HG03108 (cell line): ENCODE measurements around the gene FNIP2.
"Not testable (repeated sequence)": the region's sequence is repeated elsewhere in the genome, so short reads cannot be mapped to it uniquely, and the experiment has no call there.

ENCODE experiments used
- ATAC-seq: cut with Tn5 transposase; IDR thresholded peaks from one replicate; pipeline ENCODE4 v1.9.1; 2021; ENCODE audit warnings: moderate library complexity; ENCODE audit not compliant: unreplicated experiment

Gene FNIP2

GRCh38 chr4:158865520-158866177, 96.8 kb downstream of the FNIP2 start:
- no peak for ATAC-seq

DNA sequence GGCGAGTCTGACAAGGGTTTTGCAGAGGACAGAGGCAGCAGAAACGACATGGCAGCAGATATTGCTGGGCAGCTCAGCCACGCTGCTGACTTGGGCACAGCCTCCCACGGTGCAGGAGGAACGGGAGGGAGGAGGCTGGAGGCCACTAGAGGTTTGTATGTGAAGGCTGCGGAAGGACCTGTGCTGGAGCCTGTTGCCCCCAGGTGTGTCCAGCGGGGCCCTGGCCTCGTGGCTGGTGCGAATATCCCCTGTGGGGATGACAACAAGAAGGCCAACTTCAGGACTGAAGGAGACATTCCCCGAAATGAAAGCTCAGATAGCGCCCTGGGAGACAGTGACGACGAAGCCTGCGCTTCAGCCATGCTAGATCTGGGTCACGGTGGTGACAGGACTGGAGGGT, 100.2 kb downstream of the FNIP2 start:
- no peak for ATAC-seq

DNA sequence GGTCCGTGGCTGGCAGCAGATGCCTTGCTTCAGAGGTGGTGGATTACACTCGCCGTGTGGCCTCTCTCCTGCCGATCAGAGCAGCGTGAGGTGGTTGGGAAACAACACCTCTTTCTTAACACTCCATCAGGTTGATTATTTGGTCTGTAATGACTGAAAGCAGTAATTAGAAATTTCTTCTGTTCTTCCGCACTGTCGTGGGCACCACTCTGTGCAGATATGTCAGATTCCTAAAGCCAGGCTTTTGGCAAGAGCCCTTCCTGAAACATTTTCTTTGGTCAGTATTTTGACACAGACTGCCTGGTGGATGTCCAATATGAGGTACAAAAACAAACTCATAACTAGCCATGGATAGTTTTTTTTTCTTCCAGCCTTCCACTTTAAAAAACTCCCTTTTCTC, 100.9 kb downstream of the FNIP2 start:
- ATAC-seq: no peak

GRCh38 chr4:158870282-158870625, 101.4 kb downstream of the FNIP2 start:
- no peak for ATAC-seq

DNA sequence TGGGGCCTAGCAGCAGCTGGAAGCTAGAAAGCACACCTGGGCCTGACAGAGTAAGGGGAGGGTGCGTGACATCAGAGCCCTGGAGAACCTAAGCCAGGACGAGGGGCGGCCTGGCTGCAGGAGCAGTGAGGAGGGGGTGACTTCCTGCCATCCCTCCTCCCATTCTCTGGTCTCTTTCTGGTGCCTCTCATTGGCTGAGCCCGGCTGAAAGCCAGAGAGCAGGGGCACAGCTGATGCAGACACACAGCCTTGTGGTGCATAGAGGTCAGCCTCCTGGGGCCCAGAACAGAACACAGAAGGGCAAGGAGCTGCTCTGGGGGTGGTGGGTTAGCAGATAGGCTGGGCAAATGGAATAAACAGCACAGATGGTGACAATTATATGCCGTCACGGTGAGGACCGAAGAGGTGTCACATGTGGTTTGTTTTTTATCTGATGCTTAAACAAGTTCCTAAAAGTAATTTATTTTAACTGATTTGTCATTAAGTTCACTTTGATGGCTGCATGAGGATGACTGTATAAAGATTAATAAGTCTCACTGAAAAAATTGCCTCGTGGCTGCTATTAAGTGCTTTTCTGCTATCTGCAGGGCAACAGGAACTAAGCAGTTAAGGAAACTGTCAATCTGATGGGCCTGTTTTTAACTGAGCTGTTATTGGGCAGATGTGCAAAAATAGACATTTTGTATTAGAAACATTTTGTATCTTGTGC, 102.0 kb downstream of the FNIP2 start:
- ATAC-seq: no peak

DNA sequence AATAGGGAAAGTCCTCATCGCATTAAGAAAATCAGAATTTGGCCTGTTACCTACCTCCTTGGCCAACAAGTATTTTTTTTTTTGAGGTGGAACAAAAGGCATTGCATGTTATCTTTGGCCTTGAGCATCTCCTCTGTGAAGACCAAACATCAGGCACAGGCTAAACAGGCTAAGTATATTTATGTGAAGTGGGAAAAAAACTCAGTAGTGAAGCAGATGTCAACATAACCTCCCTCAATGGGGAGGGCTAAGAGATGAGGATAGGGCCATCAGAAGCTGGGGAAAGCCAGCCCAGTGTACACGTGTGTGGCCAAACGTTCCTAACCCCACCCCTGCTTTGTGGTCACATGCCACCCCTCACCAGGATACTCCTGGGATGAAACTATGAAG, 102.5 kb downstream of the FNIP2 start:
- ATAC-seq: no peak

GRCh38 chr4:158873795-158874401, 105.1 kb downstream of the FNIP2 start:
- ATAC-seq: no peak

- ATAC-seq: no peak
These were observed 106.2 kb downstream of the FNIP2 start for GRCh38 chr4:158875026-158875425.

DNA sequence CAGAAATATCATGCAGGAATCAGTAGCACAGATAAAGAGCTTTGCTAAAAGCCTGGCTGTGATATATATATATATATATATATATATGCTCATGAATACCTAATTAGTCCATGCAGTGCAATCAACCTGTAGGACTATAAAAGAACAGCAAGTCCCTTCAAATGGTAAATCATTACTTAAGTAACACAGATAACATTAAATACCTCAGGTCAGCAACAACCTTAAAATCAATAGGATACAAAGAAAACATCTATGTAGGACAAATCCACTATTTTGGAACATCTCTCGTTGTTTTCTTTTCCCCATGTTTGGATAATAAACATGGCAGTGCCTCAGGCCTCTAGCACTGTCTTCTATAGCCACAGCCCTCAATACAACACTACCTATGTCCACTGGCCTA, 106.6 kb downstream of the FNIP2 start:
- no peak for ATAC-seq

DNA sequence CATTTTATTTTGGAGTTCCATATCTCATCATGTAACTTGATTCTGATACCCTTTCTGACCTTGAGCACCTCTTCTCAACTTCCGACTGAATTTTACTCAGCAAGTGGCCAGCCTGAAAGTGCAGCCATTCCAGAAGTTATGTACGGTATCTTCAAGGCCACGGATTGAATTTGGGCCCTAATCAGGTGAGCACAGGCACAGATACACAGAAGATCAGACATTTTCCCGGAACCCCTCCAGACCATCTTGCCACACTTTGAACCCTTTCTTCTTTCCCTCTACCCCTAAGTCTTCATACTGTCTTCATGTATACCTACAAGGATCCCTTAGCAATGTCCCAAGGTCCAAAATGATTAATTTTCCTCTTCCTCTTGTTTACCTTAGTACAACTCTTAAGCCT, 108.2 kb downstream of the FNIP2 start:
- ATAC-seq: no peak

GRCh38 chr4:158882142-158882541, 113.3 kb downstream of the FNIP2 start:
- ATAC-seq: not testable (repeated sequence)

- no peak for ATAC-seq
These were observed 115.5 kb downstream of the FNIP2 start for GRCh38 chr4:158884280-158884679.

DNA sequence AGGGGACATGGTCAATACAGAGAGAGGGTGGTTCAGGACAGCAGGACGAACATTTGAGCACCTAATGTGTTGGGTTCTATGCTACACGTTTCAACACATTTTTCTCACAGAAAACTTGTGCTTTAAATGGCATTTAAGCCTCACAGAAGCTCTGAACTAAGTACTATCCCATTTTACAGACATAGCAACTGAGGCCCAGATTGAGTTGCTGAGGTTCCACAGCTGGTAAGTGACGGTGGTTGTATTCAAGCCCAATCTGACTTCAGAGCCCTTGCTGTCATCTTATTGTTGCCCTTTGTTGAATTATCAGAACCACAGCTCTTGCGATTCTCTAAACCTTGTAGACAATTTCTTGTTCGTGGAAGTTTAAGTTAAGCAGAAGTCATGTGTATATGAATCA, 116.7 kb downstream of the FNIP2 start:
- ATAC-seq: no peak

DNA sequence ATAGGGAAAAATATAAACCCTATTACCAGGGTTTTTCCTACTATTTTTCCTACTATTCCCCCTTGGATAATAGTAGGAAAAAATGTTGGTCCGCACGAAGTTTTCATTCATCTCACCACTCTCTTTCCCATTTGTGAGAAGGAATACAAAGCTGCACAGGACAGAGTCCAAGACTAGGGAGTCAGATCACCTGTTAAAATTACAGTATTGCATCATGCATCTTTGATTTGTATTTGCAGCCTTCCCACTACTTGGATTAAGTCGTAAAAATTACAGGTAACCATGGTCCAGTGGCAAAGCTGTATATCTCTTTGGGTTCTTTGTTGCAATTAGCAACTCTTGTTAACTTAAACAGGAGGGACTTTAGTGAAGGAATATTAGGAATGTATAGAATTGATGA, 121.5 kb downstream of the FNIP2 start:
- no peak for ATAC-seq

DNA sequence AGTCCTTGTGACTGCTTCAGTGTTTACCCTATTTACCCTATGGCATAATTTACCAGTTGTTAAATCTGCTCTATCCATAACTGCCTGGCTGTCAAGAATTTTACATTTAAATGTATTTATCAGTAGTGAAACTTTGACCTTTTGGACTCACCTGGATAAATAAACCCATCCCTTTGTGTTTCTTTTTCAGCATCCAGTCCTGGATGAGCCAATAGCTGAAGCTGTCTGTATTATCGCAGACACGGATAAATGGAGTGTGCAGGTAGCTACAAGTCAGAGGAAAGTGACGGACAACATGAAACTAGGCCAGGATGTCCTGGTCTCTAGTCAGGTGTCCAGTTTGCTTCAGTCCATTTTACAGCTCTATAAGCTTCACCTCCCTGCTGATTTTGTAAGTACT, 122.4 kb downstream of the FNIP2 start:
- ATAC-seq: no peak

DNA sequence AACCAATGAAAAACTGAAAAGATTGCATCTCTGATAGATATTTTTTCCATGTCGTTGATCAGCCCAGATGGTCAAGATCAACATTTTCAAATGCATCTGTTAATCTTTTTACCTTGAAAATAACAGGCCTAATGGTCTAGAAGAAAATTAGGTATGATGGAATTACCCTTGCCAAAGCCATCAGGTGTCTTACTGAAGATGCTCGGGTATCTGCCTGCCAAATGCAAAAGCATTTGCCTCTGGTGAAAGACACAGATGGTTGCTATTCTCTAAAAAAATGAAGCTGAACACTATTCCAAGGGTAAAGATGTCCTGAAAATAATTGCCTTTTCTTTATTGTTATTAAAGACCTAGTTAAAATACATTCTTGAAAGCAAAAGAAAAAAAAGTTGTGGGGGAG, 126.0 kb downstream of the FNIP2 start:
- ATAC-seq: no peak

DNA sequence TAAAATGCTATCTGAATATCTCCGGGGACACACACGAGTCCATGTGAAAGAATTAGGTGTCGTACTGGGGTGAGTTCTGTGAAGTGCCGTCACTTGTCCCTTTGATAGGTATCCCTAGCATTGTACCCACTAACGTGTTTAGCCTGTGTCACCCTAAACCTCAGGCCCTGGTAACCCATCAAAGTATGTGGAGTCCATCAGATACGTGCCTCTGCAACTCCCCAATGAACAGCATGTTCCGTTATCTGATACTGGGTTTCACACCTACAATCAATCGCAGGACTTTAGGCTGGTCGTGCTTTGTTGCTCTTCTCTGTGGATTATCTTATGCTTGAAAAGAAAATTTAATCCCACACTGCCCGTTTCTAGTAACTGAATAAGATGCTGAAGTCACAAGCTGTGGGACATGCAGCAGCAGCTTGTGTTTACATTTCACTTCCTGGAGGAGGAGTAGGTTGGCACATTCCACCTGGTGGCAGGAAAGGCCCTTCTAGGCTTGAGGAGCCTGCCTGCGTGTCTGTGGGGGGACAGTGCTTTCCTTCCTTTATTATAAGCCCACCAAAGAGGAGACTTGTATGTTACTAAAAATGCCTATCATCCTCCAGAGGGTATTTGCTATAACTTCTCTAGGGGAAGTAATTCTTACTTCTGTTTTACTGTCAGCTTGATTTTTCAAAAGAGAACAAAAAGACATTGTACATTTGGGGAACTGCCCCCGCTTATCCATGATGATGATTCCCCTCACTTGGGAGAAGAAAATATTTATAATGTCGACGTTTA, 127.2 kb downstream of the FNIP2 start:
- no peak for ATAC-seq

GRCh38 chr4:158896577-158897238, 127.9 kb downstream of the FNIP2 start:
- ATAC-seq: not testable (repeated sequence)

GRCh38 chr4:158900408-158900807, 131.6 kb downstream of the FNIP2 start:
- not testable (repeated sequence) for ATAC-seq

DNA sequence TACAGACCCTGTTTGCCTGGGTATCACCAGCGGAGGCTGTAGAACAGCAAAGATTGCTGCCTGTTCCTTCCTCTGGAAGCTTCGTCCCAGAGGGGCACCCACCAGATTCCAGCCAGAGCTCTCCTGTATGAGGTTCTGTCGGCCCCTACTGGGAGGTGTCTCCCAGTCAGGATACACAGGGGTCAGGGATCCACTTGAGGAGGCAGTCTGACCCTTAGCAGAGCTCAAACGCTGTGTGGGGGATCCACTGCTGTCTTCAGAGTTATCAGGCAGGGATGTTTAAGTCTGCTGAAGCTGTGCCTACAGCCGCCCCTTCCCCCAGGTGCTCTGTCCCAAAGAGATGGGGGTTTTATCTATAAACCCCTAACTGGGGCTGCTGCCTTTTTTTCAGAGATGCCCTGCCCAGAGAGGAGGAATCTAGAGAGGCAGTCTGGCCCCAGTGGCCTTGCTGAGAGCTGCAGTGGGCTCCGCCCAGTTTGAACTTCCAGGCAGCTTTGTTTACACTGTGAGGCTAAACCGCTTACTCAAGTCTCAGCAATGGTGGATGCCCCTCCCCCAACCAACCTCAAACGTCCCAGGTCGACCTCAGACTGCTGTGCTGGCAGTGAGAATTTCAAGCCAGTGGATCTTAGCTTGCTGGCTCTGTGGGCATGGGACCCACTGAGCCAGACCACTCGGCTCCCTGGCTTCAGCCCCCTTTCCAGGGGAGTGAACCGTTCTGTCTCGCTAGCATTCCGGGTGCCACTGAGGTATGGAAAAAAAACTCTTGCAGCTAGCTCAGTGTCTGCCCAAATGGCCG, 133.7 kb downstream of the FNIP2 start:
- not testable (repeated sequence) for ATAC-seq
